Measurements from ENCODE around the gene ST6GALNAC3.

GRCh38 chr1:76146184-76146583, 71.6 kb downstream of the ST6GALNAC3 start:
- TF ChIP-seq POLR2A (IDR thresholded peaks at IDR 0.05; ENCODE audit: low read depth, low read length) = no peak
- no peak for TF ChIP-seq POLR2AphosphoS5 (IDR thresholded peaks at IDR 0.05; ENCODE audit: low read depth, low read length)
- TF ChIP-seq TAF1 (IDR thresholded peaks at IDR 0.05; ENCODE audit: borderline replicate concordance, low read depth, low read length) = no peak
